Transverse colon (tissue), 4 donors: ENCODE data around the gene RERE. TPM values are rescaled to one million over a fixed set of nuclear protein-coding genes. Genes with fewer than 3 reads are reported as not detected.

Experiments used
- DNase-seq: peaks from one replicate; pipeline ENCODE4 v3.0.0-alpha.2; 2019
- H3K27ac ChIP-seq, 4 donors: fragments of 200-600 bp; sonication (generic); 2 replicates each; pipeline ENCODE4 v1.5.1; 2016 to 2018; ENCODE audit warnings: inconsistent platforms in 4 of 4
- H3K27me3 ChIP-seq: fragments of 200-600 bp; sonication (generic); 2 replicates; pipeline ENCODE4 v1.5.1; 2017; ENCODE audit warnings: inconsistent platforms
- H3K36me3 ChIP-seq, 4 donors: fragments of 200-600 bp; sonication (generic); 2 replicates each; pipeline ENCODE4 v1.5.1; 2017 to 2019; ENCODE audit warnings: inconsistent platforms in 4 of 4
- H3K4me1 ChIP-seq, 4 donors: fragments of 200-600 bp; sonication (generic); 2 replicates each; pipeline ENCODE4 v1.5.1; 2017 to 2020; ENCODE audit warnings: inconsistent platforms in 4 of 4
- H3K4me3 ChIP-seq, 4 donors: fragments of 200-600 bp; sonication (generic); 1 replicate in 1 of 4; 2 replicates in 3 of 4; pipeline versions ENCODE4 v1.5.1 to v1.6.1; 2017 to 2019; ENCODE audit warnings: inconsistent platforms in 4 of 4
- H3K9me3 ChIP-seq, 2 donors: fragments of 200-600 bp; sonication (generic); 2 replicates each; pipeline ENCODE4 v1.5.1; 2017 to 2019; ENCODE audit warnings: inconsistent platforms in 2 of 2
- EP300 ChIP-seq: sonication (generic); formaldehyde crosslinking; IDR thresholded peaks from one replicate; pipeline ENCODE4 v1.6.1; 2017; ENCODE audit warnings: antibody characterized with exemption, low read depth
- POLR2A ChIP-seq: fragments of 450-650 bp; IDR thresholded peaks from one replicate; pipeline ENCODE4 v1.6.1; 2016; ENCODE audit warnings: antibody characterized with exemption, mild to moderate bottlenecking, moderate library complexity
- POLR2AphosphoS5 ChIP-seq, 3 donors: sonication (generic); formaldehyde crosslinking; IDR thresholded peaks; one replicate each; pipeline ENCODE4 v1.6.1; 2016; ENCODE audit warnings: antibody characterized with exemption in 3 of 3
- WGBS, 2 donors: methylation state at CpG; one replicate each; pipeline ENCODE4 v1.1.5; 2018; ENCODE audit warnings: low coverage in 1 of 2; 5-methylcytosine and 5-hydroxymethylcytosine counted together
- in situ Hi-C, 4 donors: fragments of 200-750 bp; cut with MboI; loops; one replicate each; pipeline versions ENCODE4 v1.15.0 to v1.15.1; 2017; ENCODE audit warnings: low sequenced_read_pairs in 3 of 4, low pct_ligation_motif_present in 1 of 4, low pct_unique_long_range_greater_than_20kb in 1 of 4
- intact Hi-C: fragments of 100-400 bp; cut with DNase I; formaldehyde crosslinking; loops from one replicate; pipeline ENCODE4 v1.15.1; 2023; ENCODE audit warnings: low total_unique reads
- total RNA-seq, 4 donors: library from RNA; depleted of rRNA; stranded (reverse); fragments of >200 nt; gene quantifications; one replicate each; pipeline ENCODE4 v1.1.0, GENCODE V29; 2016
- TF ChIP-seq, protein P1 (sequence below), 5 experiments: fragments of 200-600 bp in 3 of 5; fragments of 450-650 bp in 2 of 5; sonication (generic) in 3 of 5; IDR thresholded peaks; 1 replicate in 2 of 5; 2 replicates in 3 of 5; pipeline ENCODE4 v1.5.1; 2016 to 2017; ENCODE audit warnings: antibody characterized with exemption in 5 of 5, inconsistent platforms in 3 of 5, mild to moderate bottlenecking in 2 of 5, moderate library complexity in 1 of 5

Gene RERE
- total RNA-seq = 100 to 1,000 TPM in 3 of 4 donors, 10 to 100 TPM in 1; 80.3 to 657 (median 105) TPM

DNA sequence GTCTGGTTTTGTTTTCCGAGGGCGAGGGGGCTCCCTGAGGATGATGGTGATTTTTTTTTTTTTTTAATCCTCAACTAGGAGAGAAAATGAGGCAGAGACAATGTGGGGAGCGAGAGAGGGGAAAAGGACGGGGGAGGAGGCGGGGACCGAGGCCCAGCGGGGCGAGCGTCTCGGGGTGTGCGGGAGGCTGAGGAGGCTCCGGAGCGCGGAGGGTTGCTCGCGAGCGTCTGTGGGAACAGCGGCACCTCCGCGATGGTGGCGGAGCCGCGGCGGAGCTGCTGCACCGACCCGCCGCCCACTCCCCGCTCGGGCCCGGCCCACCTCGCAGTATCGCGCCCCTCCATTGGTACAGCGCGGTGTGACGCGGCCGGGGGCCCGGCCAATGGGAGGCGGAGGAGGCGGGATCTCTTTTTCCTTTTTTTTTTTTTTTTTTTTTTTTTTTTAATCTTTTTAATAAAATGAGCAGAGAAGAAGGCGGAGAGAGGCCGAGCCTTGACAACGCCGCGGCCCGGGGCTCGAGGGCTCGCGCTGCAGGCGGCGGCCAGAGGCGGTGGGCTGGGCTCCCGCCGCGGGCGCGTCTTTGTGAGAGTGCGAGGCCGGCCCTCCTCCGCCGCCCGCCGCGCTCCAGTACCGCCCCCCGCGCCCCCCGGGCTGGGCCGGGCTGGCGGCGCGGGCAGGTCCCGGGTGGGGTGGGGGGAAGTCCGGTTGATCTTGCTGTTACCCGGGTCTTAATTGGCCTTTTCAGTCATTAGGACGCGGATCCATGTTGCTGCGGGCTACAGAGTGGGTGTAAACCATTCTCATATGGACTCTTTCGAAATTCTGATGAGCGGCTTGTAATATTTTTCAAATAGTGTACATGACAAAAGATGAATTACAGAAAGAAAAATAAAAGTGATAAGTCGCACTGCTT lies at the start of gene RERE:
Gene RERE (minus strand): TSS at position 229 of the 913 bp plus-strand sequence.
- in situ Hi-C loops (no loop called here), intact Hi-C loops (no loop called here)
- TF ChIP-seq EP300 = no peak
- peak; percentile 98 to 99 (median 98) for TF ChIP-seq POLR2AphosphoS5 (IDR thresholded peaks at IDR 0.05)
- TF ChIP-seq POLR2A = peak; percentile 98
- TF ChIP-seq, protein P1, sequence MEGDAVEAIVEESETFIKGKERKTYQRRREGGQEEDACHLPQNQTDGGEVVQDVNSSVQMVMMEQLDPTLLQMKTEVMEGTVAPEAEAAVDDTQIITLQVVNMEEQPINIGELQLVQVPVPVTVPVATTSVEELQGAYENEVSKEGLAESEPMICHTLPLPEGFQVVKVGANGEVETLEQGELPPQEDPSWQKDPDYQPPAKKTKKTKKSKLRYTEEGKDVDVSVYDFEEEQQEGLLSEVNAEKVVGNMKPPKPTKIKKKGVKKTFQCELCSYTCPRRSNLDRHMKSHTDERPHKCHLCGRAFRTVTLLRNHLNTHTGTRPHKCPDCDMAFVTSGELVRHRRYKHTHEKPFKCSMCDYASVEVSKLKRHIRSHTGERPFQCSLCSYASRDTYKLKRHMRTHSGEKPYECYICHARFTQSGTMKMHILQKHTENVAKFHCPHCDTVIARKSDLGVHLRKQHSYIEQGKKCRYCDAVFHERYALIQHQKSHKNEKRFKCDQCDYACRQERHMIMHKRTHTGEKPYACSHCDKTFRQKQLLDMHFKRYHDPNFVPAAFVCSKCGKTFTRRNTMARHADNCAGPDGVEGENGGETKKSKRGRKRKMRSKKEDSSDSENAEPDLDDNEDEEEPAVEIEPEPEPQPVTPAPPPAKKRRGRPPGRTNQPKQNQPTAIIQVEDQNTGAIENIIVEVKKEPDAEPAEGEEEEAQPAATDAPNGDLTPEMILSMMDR (IDR thresholded peaks at IDR 0.05) = peak in 2 of 5 experiments; percentile 4 to 45
- WGBS, 2 donors = 0 to 1% methylated on average over 3 to 82 of the region's 82 CpGs
- Histone ChIP-seq H3K36me3 (no peaks in the 10 kb centered on the region), H3K4me3 (peak within 1 kb of the TSS; percentile 62 to 94 (median 91)), H3K4me1 (peaks cover 0 to 56% (median 28%) of the 10 kb centered on the region in 4 donors), H3K9me3 (no peaks in the 10 kb centered on the region), H3K27me3 (no peaks in the 10 kb centered on the region), H3K27ac (peak within 1 kb of the TSS; percentile 96 to 97 (median 97))
- DNase-seq = peak; percentile 96

GRCh38 chr1:8866792-8867415 lies 49.5 kb upstream of the RERE start:
- no peak overlapping the region for H3K4me3 ChIP-seq
- in situ Hi-C loops = loop anchor here in 1 of 4 donors (25.0 kb wide), 1 partner anchor 880 kb away; no protein-coding TSS in a partner anchor
- no peak for DNase-seq
- peaks cover 0 to 97% (median 50%) of the 10 kb centered on the region in 4 donors for H3K36me3 ChIP-seq
- H3K27ac ChIP-seq = no peak overlapping the region
- no peaks in the 10 kb centered on the region for H3K27me3 ChIP-seq
- 87% methylated on average over 11 of the region's 11 CpGs; no CpG with 5 or more reads in 1 of the 2 donors for WGBS, 2 donors
- H3K4me1 ChIP-seq = peaks cover 0 to 24% (median 18%) of the 10 kb centered on the region in 4 donors
- no peaks in the 10 kb centered on the region for H3K9me3 ChIP-seq
- intact Hi-C loops = no loop called here
- TF ChIP-seq POLR2AphosphoS5 (IDR thresholded peaks at IDR 0.05) (no peak), EP300 (no peak), POLR2A (no peak)
- TF ChIP-seq, protein P1 (IDR thresholded peaks at IDR 0.05) = no peak

DNA sequence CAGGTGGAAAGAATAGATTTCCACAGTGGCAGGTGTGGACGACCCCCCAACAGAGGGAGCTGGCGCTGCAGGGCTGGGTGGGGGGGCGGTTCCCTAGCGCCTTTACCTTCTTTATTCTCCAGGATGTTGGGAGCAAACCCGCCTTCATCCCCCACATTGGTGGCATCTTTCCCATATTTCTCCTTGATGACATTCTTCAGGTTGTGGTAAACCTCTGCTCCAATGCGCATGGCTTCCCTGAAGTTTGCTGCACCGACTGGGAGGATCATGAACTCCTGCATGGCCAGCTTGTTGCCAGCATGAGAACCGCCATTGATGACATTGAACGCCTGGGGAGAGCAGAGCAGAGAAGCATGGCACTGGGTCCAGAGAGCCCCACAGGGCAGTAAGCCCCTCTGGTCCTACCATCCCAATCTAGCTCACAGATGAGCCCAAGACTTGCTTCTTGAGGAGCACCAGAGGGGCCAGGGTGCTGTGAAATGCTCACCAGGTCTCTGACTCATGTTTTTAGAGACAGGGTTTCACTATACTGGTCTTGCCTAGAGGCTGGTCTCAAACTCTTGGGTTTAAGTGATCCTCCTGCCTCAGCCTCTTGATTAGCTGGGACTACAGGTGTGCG lies 48.8 kb upstream of the RERE start:
- no peak for DNase-seq
- intact Hi-C loops = no loop called here
- no peaks in the 10 kb centered on the region for H3K9me3 ChIP-seq
- TF ChIP-seq POLR2AphosphoS5 (IDR thresholded peaks at IDR 0.05) (no peak), POLR2A (no peak), EP300 (no peak)
- TF ChIP-seq, protein P1 (IDR thresholded peaks at IDR 0.05) = no peak
- no peak overlapping the region for H3K4me3 ChIP-seq
- H3K27me3 ChIP-seq = no peaks in the 10 kb centered on the region
- in situ Hi-C loops = loop anchor here in 1 of 4 donors (25.0 kb wide), 1 partner anchor 879 kb away; no protein-coding TSS in a partner anchor
- 90 to 93% methylated on average over 2 to 10 of the region's 10 CpGs for WGBS, 2 donors
- H3K4me1 ChIP-seq = peaks cover 0 to 17% (median 13%) of the 10 kb centered on the region in 4 donors
- no peak overlapping the region for H3K27ac ChIP-seq
- H3K36me3 ChIP-seq = peaks cover 0 to 97% (median 53%) of the 10 kb centered on the region in 4 donors
